SK-N-SH treated with all-trans-retinoic acid at 6 μM for 48 hours (cell line): ENCODE data around the gene CDC42EP1.
"Not testable (repeated sequence)": the region's sequence is repeated elsewhere in the genome, so short reads cannot be mapped to it uniquely, and the experiment has no call there.

Experiments used
- ATAC-seq: fragments of 200-7000 bp; cut with Tn5 transposase; 3 replicates; pipeline ENCODE4 v1.9.1; 2020; ENCODE audit warnings: mild to moderate bottlenecking, moderate library complexity
- ARNTL ChIP-seq: fragments of 450-650 bp; formaldehyde crosslinking; IDR thresholded peaks from 2 replicates; pipeline ENCODE4 v1.5.0; 2020; ENCODE audit warnings: low read depth, mild to moderate bottlenecking, moderate library complexity, borderline replicate concordance
- BACH2 ChIP-seq: fragments of 250-450 bp; sonication (Bioruptor Pico); IDR thresholded peaks from 2 replicates; pipeline ENCODE4 v1.9.0; 2021; ENCODE audit warnings: mild to moderate bottlenecking, borderline replicate concordance
- CSDC2 ChIP-seq: fragments of 250-450 bp; sonication (Bioruptor Pico); IDR thresholded peaks from 2 replicates; pipeline ENCODE4 v1.5.0; 2020; ENCODE audit warnings: mild to moderate bottlenecking, moderate library complexity
- ESRRG ChIP-seq: fragments of 250-450 bp; sonication (Bioruptor Pico); IDR thresholded peaks from 2 replicates; pipeline ENCODE4 v1.6.1; 2021; ENCODE audit warnings: mild to moderate bottlenecking
- ISL1 ChIP-seq: fragments of 250-450 bp; sonication (Bioruptor Pico); IDR thresholded peaks from 2 replicates; pipeline ENCODE4 v2.1.2; 2022; ENCODE audit warnings: mild to moderate bottlenecking, moderate library complexity
- OSR1 ChIP-seq: fragments of 250-450 bp; sonication (Bioruptor Pico); IDR thresholded peaks from 2 replicates; pipeline ENCODE4 v1.8.0; 2022; ENCODE audit warnings: moderate library complexity, mild to moderate bottlenecking, inconsistent platforms
- PPARA ChIP-seq: fragments of 250-450 bp; sonication (Bioruptor Pico); IDR thresholded peaks from 2 replicates; pipeline ENCODE4 v1.5.0; 2020; ENCODE audit warnings: mild to moderate bottlenecking, borderline replicate concordance
- RARB ChIP-seq: fragments of 250-450 bp; sonication (Bioruptor Pico); IDR thresholded peaks from 2 replicates; pipeline ENCODE4 v1.8.0; 2021; ENCODE audit warnings: mild to moderate bottlenecking, moderate library complexity
- SNAI2 ChIP-seq: fragments of 250-450 bp; sonication (Bioruptor Pico); IDR thresholded peaks from 2 replicates; pipeline ENCODE4 v1.5.0; 2020; ENCODE audit warnings: mild to moderate bottlenecking, moderate library complexity
- TCF4 ChIP-seq: fragments of 250-450 bp; sonication (Bioruptor Pico); IDR thresholded peaks from 2 replicates; pipeline ENCODE4 v1.8.0; 2021; ENCODE audit warnings: mild to moderate bottlenecking, moderate library complexity, borderline replicate concordance
- TOX ChIP-seq: fragments of 250-450 bp; sonication (Bioruptor Pico); IDR thresholded peaks from 2 replicates; pipeline ENCODE4 v1.8.0; 2021; ENCODE audit warnings: mild to moderate bottlenecking, moderate library complexity, borderline replicate concordance
- ZC3H10 ChIP-seq: fragments of 250-450 bp; sonication (Bioruptor Pico); IDR thresholded peaks from 2 replicates; pipeline ENCODE4 v1.5.1; 2021; ENCODE audit warnings: mild to moderate bottlenecking, moderate library complexity
- ZFP3 ChIP-seq: fragments of 250-450 bp; sonication (Bioruptor Pico); IDR thresholded peaks from 2 replicates; pipeline ENCODE4 v1.5.0; 2020; ENCODE audit warnings: mild to moderate bottlenecking, moderate library complexity
- ZFP30 ChIP-seq: fragments of 450-650 bp; formaldehyde crosslinking; IDR thresholded peaks from 2 replicates; pipeline ENCODE4 v1.5.0; 2022; ENCODE audit warnings: mild to moderate bottlenecking, moderate library complexity
- ZNF565 ChIP-seq: fragments of 450-650 bp; formaldehyde crosslinking; conservative IDR thresholded peaks from 2 replicates; pipeline ENCODE4 v1.5.0; 2020; ENCODE audit warnings: low read depth, mild to moderate bottlenecking, moderate library complexity
- ZNF70 ChIP-seq: fragments of 450-650 bp; formaldehyde crosslinking; IDR thresholded peaks from 2 replicates; pipeline ENCODE4 v1.5.0; 2020; ENCODE audit warnings: mild to moderate bottlenecking, moderate library complexity
- ZNF8 ChIP-seq: fragments of 450-650 bp; formaldehyde crosslinking; IDR thresholded peaks from 2 replicates; pipeline ENCODE4 v1.5.0; 2020; ENCODE audit warnings: mild to moderate bottlenecking, moderate library complexity
- TF ChIP-seq, protein P1 (sequence below): fragments of 250-450 bp; sonication (Bioruptor Pico); IDR thresholded peaks from 2 replicates; pipeline ENCODE4 v1.5.0; 2020; ENCODE audit warnings: mild to moderate bottlenecking, moderate library complexity
- TF ChIP-seq, protein P2 (sequence below): fragments of 250-450 bp; sonication (Bioruptor Pico); IDR thresholded peaks from 2 replicates; pipeline ENCODE4 v1.8.0; 2021; ENCODE audit warnings: low read depth, mild to moderate bottlenecking, moderate library complexity, borderline replicate concordance
- TF ChIP-seq, protein P3 (sequence below): fragments of 250-450 bp; sonication (Bioruptor Pico); IDR thresholded peaks from 2 replicates; pipeline ENCODE4 v1.8.0; 2020; ENCODE audit warnings: mild to moderate bottlenecking, moderate library complexity, borderline replicate concordance
- TF ChIP-seq, protein P4 (sequence below): fragments of 250-450 bp; sonication (Bioruptor Pico); IDR thresholded peaks from 2 replicates; pipeline ENCODE4 v1.5.1; 2021; ENCODE audit warnings: mild to moderate bottlenecking, moderate library complexity

CDC42EP1 gene

DNA sequence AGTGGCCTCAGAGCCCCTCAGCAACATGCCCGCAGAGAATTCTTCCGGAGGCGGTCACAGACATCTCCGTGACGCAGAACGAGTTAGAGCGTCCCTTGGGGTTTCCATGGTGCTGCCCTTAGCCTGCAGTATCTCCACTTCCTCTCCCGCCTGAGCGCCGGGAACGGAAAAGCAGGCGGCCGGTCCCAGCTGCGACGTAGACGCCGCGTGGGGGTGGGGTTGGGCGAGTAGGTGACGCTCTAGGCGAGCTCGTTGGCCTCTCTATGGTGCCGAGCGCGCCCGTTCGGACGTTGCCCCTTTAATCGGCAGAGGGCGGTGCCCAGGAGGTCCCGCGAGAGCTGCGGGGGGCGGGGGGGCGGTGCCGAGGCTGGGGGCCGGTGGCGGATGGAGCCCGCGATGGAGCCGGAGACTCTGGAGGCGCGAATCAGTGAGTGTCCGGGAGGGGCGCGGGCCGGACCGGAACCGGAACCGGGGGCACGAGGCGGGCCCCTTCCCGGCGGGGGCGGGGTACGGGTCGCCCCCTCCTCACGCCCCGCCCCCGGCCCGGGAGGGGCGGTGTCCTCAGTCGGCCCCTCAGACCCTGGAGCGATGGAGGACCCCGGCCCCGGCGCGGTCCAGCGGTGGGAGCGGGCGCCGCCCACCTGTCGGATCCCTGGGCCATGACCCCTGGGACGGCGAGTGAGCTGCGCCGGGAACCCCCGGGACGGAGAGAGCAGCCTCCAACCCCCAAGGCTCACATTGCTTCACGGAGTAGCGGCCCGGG is 48.4 kb downstream of the CDC42EP1 start, which contains the start of gene GGA1:
TSS of gene GGA1 (plus strand) at position 358 of the 763 bp plus-strand sequence. CDS start at position 385, 27 bp downstream.
- peak; percentile 84 for ATAC-seq
- TF ChIP-seq ESRRG (CRISPR knock-in tag) (no peak), ZNF70 (CRISPR knock-in tag) (no peak), CSDC2 (CRISPR knock-in tag) (0 out of 2 replicates have a peak, but pooled peaks have one; percentile 37), BACH2 (CRISPR knock-in tag) (no peak), ZFP30 (CRISPR knock-in tag) (no peak)
- TF ChIP-seq, protein P1, sequence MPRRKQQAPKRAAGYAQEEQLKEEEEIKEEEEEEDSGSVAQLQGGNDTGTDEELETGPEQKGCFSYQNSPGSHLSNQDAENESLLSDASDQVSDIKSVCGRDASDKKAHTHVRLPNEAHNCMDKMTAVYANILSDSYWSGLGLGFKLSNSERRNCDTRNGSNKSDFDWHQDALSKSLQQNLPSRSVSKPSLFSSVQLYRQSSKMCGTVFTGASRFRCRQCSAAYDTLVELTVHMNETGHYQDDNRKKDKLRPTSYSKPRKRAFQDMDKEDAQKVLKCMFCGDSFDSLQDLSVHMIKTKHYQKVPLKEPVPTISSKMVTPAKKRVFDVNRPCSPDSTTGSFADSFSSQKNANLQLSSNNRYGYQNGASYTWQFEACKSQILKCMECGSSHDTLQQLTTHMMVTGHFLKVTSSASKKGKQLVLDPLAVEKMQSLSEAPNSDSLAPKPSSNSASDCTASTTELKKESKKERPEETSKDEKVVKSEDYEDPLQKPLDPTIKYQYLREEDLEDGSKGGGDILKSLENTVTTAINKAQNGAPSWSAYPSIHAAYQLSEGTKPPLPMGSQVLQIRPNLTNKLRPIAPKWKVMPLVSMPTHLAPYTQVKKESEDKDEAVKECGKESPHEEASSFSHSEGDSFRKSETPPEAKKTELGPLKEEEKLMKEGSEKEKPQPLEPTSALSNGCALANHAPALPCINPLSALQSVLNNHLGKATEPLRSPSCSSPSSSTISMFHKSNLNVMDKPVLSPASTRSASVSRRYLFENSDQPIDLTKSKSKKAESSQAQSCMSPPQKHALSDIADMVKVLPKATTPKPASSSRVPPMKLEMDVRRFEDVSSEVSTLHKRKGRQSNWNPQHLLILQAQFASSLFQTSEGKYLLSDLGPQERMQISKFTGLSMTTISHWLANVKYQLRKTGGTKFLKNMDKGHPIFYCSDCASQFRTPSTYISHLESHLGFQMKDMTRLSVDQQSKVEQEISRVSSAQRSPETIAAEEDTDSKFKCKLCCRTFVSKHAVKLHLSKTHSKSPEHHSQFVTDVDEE (CRISPR knock-in tag), result peak; percentile 57; the same call in 1 of the 2 replicates
- TF ChIP-seq, protein P2, sequence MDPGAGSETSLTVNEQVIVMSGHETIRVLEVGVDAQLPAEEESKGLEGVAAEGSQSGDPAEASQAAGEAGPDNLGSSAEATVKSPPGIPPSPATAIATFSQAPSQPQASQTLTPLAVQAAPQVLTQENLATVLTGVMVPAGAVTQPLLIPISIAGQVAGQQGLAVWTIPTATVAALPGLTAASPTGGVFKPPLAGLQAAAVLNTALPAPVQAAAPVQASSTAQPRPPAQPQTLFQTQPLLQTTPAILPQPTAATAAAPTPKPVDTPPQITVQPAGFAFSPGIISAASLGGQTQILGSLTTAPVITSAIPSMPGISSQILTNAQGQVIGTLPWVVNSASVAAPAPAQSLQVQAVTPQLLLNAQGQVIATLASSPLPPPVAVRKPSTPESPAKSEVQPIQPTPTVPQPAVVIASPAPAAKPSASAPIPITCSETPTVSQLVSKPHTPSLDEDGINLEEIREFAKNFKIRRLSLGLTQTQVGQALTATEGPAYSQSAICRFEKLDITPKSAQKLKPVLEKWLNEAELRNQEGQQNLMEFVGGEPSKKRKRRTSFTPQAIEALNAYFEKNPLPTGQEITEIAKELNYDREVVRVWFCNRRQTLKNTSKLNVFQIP (CRISPR knock-in tag), result peak; percentile 81; the same call in 1 of the 2 replicates
- TF ChIP-seq, protein P3, sequence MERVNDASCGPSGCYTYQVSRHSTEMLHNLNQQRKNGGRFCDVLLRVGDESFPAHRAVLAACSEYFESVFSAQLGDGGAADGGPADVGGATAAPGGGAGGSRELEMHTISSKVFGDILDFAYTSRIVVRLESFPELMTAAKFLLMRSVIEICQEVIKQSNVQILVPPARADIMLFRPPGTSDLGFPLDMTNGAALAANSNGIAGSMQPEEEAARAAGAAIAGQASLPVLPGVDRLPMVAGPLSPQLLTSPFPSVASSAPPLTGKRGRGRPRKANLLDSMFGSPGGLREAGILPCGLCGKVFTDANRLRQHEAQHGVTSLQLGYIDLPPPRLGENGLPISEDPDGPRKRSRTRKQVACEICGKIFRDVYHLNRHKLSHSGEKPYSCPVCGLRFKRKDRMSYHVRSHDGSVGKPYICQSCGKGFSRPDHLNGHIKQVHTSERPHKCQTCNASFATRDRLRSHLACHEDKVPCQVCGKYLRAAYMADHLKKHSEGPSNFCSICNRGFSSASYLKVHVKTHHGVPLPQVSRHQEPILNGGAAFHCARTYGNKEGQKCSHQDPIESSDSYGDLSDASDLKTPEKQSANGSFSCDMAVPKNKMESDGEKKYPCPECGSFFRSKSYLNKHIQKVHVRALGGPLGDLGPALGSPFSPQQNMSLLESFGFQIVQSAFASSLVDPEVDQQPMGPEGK (CRISPR knock-in tag), result peak; percentile 58; the same call in 1 of the 2 replicates
- TF ChIP-seq, all 23 proteins: peak for 4

DNA sequence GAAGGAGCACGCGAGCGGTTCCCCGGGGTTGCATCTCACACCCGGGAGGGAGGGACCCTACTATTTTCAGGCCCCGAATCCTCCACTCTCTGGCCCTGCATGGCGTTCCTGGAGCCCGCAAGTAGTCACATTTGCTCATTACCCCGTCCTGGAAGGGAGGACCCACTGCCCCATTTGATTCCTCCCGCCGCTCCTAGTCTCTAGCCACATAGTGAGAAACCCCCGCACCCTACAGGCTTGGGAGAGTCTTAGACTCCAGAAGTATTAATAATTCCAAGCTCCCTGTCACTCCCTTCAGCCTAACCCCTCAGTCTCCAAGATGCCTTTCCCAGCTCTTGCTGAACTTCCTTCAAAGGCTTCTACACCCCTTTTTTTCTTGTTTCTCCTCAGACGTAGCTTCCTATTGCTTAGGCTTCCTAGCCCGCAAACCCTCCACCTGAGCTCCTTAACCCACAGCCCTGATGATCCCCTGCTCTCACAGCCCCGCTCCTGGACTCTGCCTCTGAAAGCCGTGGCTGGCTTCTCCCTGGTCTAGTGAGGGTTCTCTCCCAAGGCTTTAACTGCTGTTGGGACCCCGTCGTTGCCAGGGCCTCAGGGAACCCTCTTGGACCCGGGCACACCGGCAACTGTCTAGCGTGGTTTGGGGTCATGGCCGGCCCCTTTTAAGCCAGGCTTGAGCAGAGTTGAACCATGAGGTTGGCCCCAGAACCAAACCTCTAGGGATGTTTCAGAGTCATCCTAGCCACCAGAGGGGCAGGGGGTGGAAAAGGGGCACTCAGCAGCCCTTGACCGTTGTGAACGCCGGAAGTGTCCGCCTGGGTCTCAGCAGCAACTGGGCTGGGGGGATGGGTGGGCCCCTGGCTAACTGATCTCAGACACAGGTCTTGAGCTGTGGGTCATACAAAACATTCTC is 49.2 kb downstream of the CDC42EP1 start:
- TF ChIP-seq OSR1 (CRISPR knock-in tag) (no peak), ZC3H10 (CRISPR knock-in tag) (no peak)
- ATAC-seq, result peak; percentile 17

DNA sequence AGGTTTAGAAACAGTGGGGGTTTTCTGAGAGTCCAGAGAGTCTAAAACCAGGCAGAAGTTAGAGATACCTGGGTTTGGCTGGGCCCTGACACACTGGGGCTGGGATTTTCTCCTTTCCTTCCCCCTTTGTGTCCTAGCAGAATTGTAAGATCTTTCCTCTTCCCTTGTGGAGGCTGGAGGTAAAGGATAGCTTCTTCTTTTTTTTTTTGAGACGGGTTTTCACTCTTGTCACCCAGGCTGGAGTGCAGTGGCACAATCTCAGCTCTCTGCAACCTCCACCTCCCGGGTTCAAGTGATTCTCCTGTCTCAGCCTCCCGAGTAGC is 49.8 kb downstream of the CDC42EP1 start:
- ATAC-seq, result not testable (repeated sequence)

DNA sequence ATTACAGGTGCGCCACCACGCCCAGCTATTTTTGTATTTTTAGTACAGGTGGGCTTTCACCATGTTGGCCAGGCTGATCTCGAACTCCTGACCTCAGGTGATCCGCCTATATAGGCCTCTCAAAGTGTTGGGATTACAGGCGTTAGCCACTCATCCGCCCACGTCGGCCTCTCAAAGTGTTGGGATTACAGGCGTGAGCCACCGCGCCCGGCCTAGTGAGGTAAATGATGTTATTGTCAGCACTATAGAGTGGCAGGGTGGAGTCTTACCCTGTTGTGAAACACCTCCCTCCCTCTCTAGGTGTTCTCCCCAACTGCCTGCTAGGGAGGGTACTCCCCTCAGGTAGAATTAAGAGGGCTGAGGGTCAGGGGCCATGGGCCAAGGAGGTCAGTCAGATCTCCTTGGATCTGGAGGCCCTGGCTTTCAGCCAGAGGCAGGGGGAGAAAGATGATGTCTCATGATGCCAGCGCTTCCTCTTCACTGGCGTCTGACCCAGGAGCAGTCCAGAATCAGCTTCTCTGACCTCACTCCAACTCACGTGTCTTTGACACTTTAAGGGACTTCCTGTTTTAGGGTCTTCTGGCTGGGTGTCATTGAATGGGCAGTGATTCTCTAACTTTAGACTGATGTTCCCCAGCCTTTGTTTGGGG is 50.3 kb downstream of the CDC42EP1 start:
- ATAC-seq, result no peak
- no peak for TF ChIP-seq OSR1 (CRISPR knock-in tag)
- TF ChIP-seq ISL1 (CRISPR knock-in tag), result no peak
- TF ChIP-seq ZNF70 (CRISPR knock-in tag), result no peak

DNA sequence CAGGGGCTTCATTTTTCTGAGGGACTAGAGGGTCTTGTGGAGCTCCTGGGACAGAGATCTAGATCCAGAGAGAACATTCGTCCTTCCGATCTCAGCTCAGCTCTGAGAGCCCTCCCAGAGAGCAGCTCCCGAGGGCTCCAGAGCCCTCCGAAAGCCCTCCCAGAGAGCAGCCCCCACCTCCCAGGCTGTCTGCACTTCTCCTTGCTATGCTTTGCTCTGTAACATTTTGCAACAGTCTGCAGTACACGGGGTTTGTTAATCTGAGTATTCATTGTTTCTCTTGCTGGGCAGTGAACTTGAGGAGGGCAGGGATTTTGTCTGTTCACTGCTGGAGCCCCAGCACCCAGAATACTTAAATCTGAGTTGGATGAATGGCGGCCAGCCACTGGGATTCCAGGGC is 50.9 kb downstream of the CDC42EP1 start:
- no peak for ATAC-seq
- TF ChIP-seq CSDC2 (CRISPR knock-in tag) (no peak), TOX (CRISPR knock-in tag) (no peak), TCF4 (CRISPR knock-in tag) (no peak), PPARA (CRISPR knock-in tag) (no peak), RARB (CRISPR knock-in tag) (no peak), ZC3H10 (CRISPR knock-in tag) (no peak), OSR1 (CRISPR knock-in tag) (no peak), ARNTL (CRISPR knock-in tag) (no peak), ZNF565 (CRISPR knock-in tag) (no peak), SNAI2 (CRISPR knock-in tag) (no peak), ZFP30 (CRISPR knock-in tag) (no peak), ZFP3 (no peak), ZNF8 (CRISPR knock-in tag) (no peak)
- TF ChIP-seq, protein P1 (CRISPR knock-in tag), result no peak
- TF ChIP-seq, protein P4, sequence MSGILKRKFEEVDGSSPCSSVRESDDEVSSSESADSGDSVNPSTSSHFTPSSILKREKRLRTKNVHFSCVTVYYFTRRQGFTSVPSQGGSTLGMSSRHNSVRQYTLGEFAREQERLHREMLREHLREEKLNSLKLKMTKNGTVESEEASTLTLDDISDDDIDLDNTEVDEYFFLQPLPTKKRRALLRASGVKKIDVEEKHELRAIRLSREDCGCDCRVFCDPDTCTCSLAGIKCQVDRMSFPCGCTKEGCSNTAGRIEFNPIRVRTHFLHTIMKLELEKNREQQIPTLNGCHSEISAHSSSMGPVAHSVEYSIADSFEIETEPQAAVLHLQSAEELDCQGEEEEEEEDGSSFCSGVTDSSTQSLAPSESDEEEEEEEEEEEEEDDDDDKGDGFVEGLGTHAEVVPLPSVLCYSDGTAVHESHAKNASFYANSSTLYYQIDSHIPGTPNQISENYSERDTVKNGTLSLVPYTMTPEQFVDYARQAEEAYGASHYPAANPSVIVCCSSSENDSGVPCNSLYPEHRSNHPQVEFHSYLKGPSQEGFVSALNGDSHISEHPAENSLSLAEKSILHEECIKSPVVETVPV (CRISPR knock-in tag), result no peak
